HepG2 (cell line): ENCODE measurements around the gene MICAL3. TPM values are rescaled to one million over a fixed set of nuclear protein-coding genes. Genes with fewer than 3 reads are reported as not detected.

Experiments
- CCDC6 ChIP-seq: sonication (generic); formaldehyde crosslinking; IDR thresholded peaks from 2 replicates; pipeline ENCODE4 v1.8.1; 2022; ENCODE audit warnings: mild to moderate bottlenecking, missing genetic modification reagents, moderate library complexity
- GABPA ChIP-seq, 2 experiments: IDR thresholded peaks; 2 replicates each; pipeline ENCODE4 v1.6.1; 2011 to 2016; ENCODE audit warnings: low read depth in 2 of 2, low read length in 1 of 2, missing biosample characterization in 1 of 2, missing genetic modification characterization in 1 of 2
- GLMP ChIP-seq: sonication (generic); formaldehyde crosslinking; IDR thresholded peaks from 2 replicates; pipeline ENCODE4 v1.9.0; 2021; ENCODE audit warnings: missing genetic modification reagents, mild to moderate bottlenecking, borderline replicate concordance
- IRX3 ChIP-seq: sonication (generic); formaldehyde crosslinking; IDR thresholded peaks from 2 replicates; pipeline ENCODE4 v1.8.1; 2023; ENCODE audit warnings: mild to moderate bottlenecking, low read depth, missing genetic modification reagents, borderline replicate concordance
- JUND ChIP-seq: sonication (generic); formaldehyde crosslinking; IDR thresholded peaks from 2 replicates; pipeline ENCODE4 v1.8.0; 2022; ENCODE audit warnings: mild to moderate bottlenecking, missing genetic modification reagents
- MAF1 ChIP-seq: sonication (generic); formaldehyde crosslinking; IDR thresholded peaks from 2 replicates; pipeline ENCODE4 v1.5.0; 2020; ENCODE audit warnings: missing genetic modification reagents, borderline replicate concordance
- MXI1 ChIP-seq: IDR thresholded peaks from 3 replicates; pipeline ENCODE4 v1.6.1; 2012; ENCODE audit warnings: low read depth, low read length, inconsistent platforms, borderline replicate concordance
- NR2F1 ChIP-seq, 2 experiments: fragments of 450-650 bp in 1 of 2; formaldehyde crosslinking in 1 of 2; IDR thresholded peaks; 2 replicates each; pipeline versions ENCODE4 v1.5.0 to v1.6.1; 2016 to 2020; ENCODE audit warnings: mild to moderate bottlenecking in 1 of 2, missing compliant biosample characterization in 1 of 2, missing genetic modification reagents in 1 of 2, moderate library complexity in 1 of 2
- NR2F2 ChIP-seq: IDR thresholded peaks from 2 replicates; pipeline ENCODE4 v1.6.1; 2012; ENCODE audit warnings: low read depth, inconsistent platforms, borderline replicate concordance
- RORA ChIP-seq: sonication (generic); formaldehyde crosslinking; IDR thresholded peaks from 2 replicates; pipeline ENCODE4 v1.5.0; 2020; ENCODE audit warnings: mild to moderate bottlenecking, missing genetic modification reagents, moderate library complexity
- SUZ12 ChIP-seq: fragments of 150-350 bp; IDR thresholded peaks from 2 replicates; pipeline ENCODE4 v1.6.1; 2014; ENCODE audit warnings: low read depth, low read length
- TP53 ChIP-seq: sonication (generic); formaldehyde crosslinking; conservative IDR thresholded peaks from 2 replicates; pipeline ENCODE4 v1.4.0; 2020; ENCODE audit warnings: missing genetic modification reagents
- ZNF256 ChIP-seq: sonication (generic); formaldehyde crosslinking; conservative IDR thresholded peaks from 2 replicates; pipeline ENCODE4 v1.4.0; 2020; ENCODE audit warnings: missing genetic modification reagents
- ZNF382 ChIP-seq: sonication (generic); formaldehyde crosslinking; IDR thresholded peaks from 2 replicates; pipeline ENCODE4 v1.5.0; 2020; ENCODE audit warnings: missing genetic modification reagents, mild to moderate bottlenecking, borderline replicate concordance
- ZNF629 ChIP-seq: sonication (generic); formaldehyde crosslinking; conservative IDR thresholded peaks from 2 replicates; pipeline ENCODE4 v1.5.0; 2020; ENCODE audit warnings: missing genetic modification reagents
- ZNF644 ChIP-seq: IDR thresholded peaks from 2 replicates; pipeline ENCODE4 v1.6.1; 2016; ENCODE audit warnings: low read depth
- ZNF788 ChIP-seq: sonication (generic); formaldehyde crosslinking; IDR thresholded peaks from 2 replicates; pipeline ENCODE4 v1.5.0; 2020; ENCODE audit warnings: mild to moderate bottlenecking, missing genetic modification reagents, borderline replicate concordance
- ZSCAN31 ChIP-seq: sonication (generic); formaldehyde crosslinking; IDR thresholded peaks from 2 replicates; pipeline ENCODE4 v1.5.0; 2020; ENCODE audit warnings: low read depth, mild to moderate bottlenecking, missing genetic modification reagents
- polyA plus RNA-seq, 8 experiments: library from polyadenylated mRNA; depleted of rRNA in 3 of 8; stranded (reverse) in 7 of 8; unstranded in 1 of 8; fragments of >200 nt; fragmentation: Illumina TruSeq in 4 of 8; extraction: Trizol in 4 of 8; gene quantifications; 2 replicates each; pipeline versions ENCODE4 v1.2.1 to v1.2.3, GENCODE V29; 2011 to 2016; ENCODE audit warnings: low read depth in 4 of 8, missing spikeins in 1 of 8, mixed read lengths in 1 of 8; ENCODE audit not compliant: insufficient read depth in 1 of 8
- total RNA-seq, 5 experiments: library from RNA; depleted of rRNA; stranded (reverse); fragments of >200 nt; fragmentation: Illumina TruSeq; extraction: Trizol; gene quantifications; 2 replicates each; pipeline ENCODE4 v1.2.3, GENCODE V29; 2016; ENCODE audit warnings: low read depth in 1 of 5
- TF ChIP-seq, protein P1 (sequence below): sonication (generic); formaldehyde crosslinking; IDR thresholded peaks from 2 replicates; pipeline ENCODE4 v1.4.0; 2020; ENCODE audit warnings: missing genetic modification reagents
- TF ChIP-seq, protein P2 (sequence below): sonication (generic); formaldehyde crosslinking; IDR thresholded peaks from 2 replicates; pipeline ENCODE4 v1.4.0; 2020; ENCODE audit warnings: missing genetic modification reagents, low read depth, mild to moderate bottlenecking, borderline replicate concordance
- TF ChIP-seq, protein P3 (sequence below), 2 experiments: IDR thresholded peaks; 2 replicates each; pipeline ENCODE4 v1.6.1; 2011 to 2012; ENCODE audit warnings: low read length in 2 of 2, borderline replicate concordance in 1 of 2, low read depth in 1 of 2, mild to moderate bottlenecking in 1 of 2, moderate library complexity in 1 of 2

MICAL3 gene
- total and polyA plus RNA-seq, 2 of the 13 experiments (the other 11 are each of a cell fraction or from before 2014, with no cell fraction given): 5.3 to 12.5 TPM

DNA sequence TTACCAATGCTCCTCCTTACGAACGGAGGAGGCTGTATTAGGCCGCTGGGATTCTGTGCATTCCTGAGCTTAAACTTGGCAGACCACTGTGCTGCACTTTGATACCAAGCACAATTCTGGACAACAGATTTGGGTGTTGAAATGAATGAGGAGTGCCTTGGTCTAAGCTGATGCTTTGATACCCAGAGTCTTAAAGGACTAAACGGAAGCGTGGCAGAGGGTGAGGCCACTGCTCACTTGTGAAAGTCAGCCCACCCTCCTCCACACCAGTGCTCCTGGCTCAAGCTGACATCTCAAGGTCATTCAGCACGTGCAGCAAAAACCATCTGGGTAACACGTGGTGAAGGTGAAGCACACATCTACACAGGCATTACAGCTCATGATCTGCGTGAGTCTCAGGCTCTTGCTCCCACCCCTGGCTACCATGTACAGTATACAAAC lies 85.9 kb downstream of the MICAL3 start (continued):
- TF ChIP-seq MAF1 (CRISPR knock-in tag) (no peak), ZNF788 (CRISPR knock-in tag) (no peak), ZNF256 (CRISPR knock-in tag) (no peak), ZNF629 (no peak), NR2F2 (no peak), MXI1 (0 out of 3 replicates have a peak, but pooled peaks have one; percentile 46), ZNF644 (CRISPR knock-in tag) (peak; percentile 67; the same call in 1 of the 2 replicates), IRX3 (CRISPR knock-in tag) (no peak), ZNF382 (CRISPR knock-in tag) (no peak), RORA (no peak), GLMP (CRISPR knock-in tag) (no peak), NR2F1 (CRISPR knock-in tag; IDR thresholded peaks at IDR 0.05) (no peak), TP53 (CRISPR knock-in tag) (no peak), CCDC6 (CRISPR knock-in tag) (no peak), ZSCAN31 (CRISPR knock-in tag) (0 out of 2 replicates have a peak, but pooled peaks have one; percentile 35), JUND (CRISPR knock-in tag) (no peak), SUZ12 (no peak), GABPA (IDR thresholded peaks at IDR 0.05; ENCODE audit: low read depth, low read length) (no peak), GABPA (CRISPR knock-in tag; IDR thresholded peaks at IDR 0.05; ENCODE audit: low read depth) (no peak)
- TF ChIP-seq, protein P1, sequence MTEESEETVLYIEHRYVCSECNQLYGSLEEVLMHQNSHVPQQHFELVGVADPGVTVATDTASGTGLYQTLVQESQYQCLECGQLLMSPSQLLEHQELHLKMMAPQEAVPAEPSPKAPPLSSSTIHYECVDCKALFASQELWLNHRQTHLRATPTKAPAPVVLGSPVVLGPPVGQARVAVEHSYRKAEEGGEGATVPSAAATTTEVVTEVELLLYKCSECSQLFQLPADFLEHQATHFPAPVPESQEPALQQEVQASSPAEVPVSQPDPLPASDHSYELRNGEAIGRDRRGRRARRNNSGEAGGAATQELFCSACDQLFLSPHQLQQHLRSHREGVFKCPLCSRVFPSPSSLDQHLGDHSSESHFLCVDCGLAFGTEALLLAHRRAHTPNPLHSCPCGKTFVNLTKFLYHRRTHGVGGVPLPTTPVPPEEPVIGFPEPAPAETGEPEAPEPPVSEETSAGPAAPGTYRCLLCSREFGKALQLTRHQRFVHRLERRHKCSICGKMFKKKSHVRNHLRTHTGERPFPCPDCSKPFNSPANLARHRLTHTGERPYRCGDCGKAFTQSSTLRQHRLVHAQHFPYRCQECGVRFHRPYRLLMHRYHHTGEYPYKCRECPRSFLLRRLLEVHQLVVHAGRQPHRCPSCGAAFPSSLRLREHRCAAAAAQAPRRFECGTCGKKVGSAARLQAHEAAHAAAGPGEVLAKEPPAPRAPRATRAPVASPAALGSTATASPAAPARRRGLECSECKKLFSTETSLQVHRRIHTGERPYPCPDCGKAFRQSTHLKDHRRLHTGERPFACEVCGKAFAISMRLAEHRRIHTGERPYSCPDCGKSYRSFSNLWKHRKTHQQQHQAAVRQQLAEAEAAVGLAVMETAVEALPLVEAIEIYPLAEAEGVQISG (CRISPR knock-in tag): peak; percentile 55
- TF ChIP-seq, protein P2, sequence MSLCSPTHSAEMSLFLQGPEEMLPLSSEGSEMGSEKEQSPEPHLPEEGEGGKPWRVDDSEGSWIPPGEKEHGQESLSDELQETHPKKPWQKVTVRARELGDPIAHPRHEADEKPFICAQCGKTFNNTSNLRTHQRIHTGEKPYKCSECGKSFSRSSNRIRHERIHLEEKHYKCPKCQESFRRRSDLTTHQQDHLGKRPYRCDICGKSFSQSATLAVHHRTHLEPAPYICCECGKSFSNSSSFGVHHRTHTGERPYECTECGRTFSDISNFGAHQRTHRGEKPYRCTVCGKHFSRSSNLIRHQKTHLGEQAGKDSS: no peak
- TF ChIP-seq, protein P3, sequence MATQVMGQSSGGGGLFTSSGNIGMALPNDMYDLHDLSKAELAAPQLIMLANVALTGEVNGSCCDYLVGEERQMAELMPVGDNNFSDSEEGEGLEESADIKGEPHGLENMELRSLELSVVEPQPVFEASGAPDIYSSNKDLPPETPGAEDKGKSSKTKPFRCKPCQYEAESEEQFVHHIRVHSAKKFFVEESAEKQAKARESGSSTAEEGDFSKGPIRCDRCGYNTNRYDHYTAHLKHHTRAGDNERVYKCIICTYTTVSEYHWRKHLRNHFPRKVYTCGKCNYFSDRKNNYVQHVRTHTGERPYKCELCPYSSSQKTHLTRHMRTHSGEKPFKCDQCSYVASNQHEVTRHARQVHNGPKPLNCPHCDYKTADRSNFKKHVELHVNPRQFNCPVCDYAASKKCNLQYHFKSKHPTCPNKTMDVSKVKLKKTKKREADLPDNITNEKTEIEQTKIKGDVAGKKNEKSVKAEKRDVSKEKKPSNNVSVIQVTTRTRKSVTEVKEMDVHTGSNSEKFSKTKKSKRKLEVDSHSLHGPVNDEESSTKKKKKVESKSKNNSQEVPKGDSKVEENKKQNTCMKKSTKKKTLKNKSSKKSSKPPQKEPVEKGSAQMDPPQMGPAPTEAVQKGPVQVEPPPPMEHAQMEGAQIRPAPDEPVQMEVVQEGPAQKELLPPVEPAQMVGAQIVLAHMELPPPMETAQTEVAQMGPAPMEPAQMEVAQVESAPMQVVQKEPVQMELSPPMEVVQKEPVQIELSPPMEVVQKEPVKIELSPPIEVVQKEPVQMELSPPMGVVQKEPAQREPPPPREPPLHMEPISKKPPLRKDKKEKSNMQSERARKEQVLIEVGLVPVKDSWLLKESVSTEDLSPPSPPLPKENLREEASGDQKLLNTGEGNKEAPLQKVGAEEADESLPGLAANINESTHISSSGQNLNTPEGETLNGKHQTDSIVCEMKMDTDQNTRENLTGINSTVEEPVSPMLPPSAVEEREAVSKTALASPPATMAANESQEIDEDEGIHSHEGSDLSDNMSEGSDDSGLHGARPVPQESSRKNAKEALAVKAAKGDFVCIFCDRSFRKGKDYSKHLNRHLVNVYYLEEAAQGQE (IDR thresholded peaks at IDR 0.05; ENCODE audit: borderline replicate concordance in 1 of 2, low read depth in 1 of 2, low read length in 2 of 2): no peak
